BLaER1 (cell line): ENCODE measurements around the gene VWA7.

Experiments
- H3K27ac ChIP-seq: shearing (Covaris generic); formaldehyde crosslinking; 2 replicates; pipeline ENCODE4 v1.8.1; 2022
- H3K27me3 ChIP-seq: shearing (Covaris generic); formaldehyde crosslinking; 2 replicates; pipeline ENCODE4 v1.8.1; 2022
- H3K36me3 ChIP-seq: shearing (Covaris generic); formaldehyde crosslinking; 2 replicates; pipeline ENCODE4 v1.8.1; 2022
- H3K4me1 ChIP-seq: shearing (Covaris generic); formaldehyde crosslinking; 2 replicates; pipeline ENCODE4 v1.8.1; 2022
- H3K4me2 ChIP-seq: shearing (Covaris generic); formaldehyde crosslinking; 2 replicates; pipeline ENCODE4 v1.8.1; 2022
- H3K4me3 ChIP-seq: shearing (Covaris generic); formaldehyde crosslinking; 2 replicates; pipeline ENCODE4 v1.8.1; 2022
- H3K9ac ChIP-seq: shearing (Covaris generic); formaldehyde crosslinking; 2 replicates; pipeline ENCODE4 v1.8.1; 2022
- H3K9me3 ChIP-seq: shearing (Covaris generic); formaldehyde crosslinking; 2 replicates; pipeline ENCODE4 v1.8.1; 2022
- H4K20me1 ChIP-seq: shearing (Covaris generic); formaldehyde crosslinking; 2 replicates; pipeline ENCODE4 v1.8.1; 2022
- Cebpa-rat ChIP-seq: shearing (Covaris generic); IDR thresholded peaks from 2 replicates; pipeline ENCODE4 v1.8.1; 2022

The VWA7 gene

GRCh38 chr6:31750411-31751022, 26.6 kb downstream of the VWA7 start:
- Histone ChIP-seq H3K36me3 (peaks cover 63% of the 10 kb centered on the region), H3K27ac (no peak overlapping the region)
- no peak for TF ChIP-seq Cebpa-rat

GRCh38 chr6:31749301-31750036, 27.7 kb downstream of the VWA7 start:
- no peak for TF ChIP-seq Cebpa-rat
- Histone ChIP-seq H3K27me3 (no peaks in the 10 kb centered on the region), H3K27ac (no peak overlapping the region), H4K20me1 (no peaks in the 10 kb centered on the region), H3K4me3 (no peak overlapping the region), H3K9me3 (no peaks in the 10 kb centered on the region), H3K4me2 (no peak overlapping the region), H3K36me3 (peaks cover 70% of the 10 kb centered on the region), H3K9ac (no peak overlapping the region), H3K4me1 (peaks cover 8% of the 10 kb centered on the region)

More at GRCh38 chr6:31750411-31751022, 26.6 kb downstream of the VWA7 start:
- Histone ChIP-seq H3K4me3 (no peak overlapping the region), H3K27me3 (no peaks in the 10 kb centered on the region), H3K9ac (no peak overlapping the region), H3K4me2 (no peak overlapping the region), H3K9me3 (no peaks in the 10 kb centered on the region), H4K20me1 (no peaks in the 10 kb centered on the region), H3K4me1 (no peaks in the 10 kb centered on the region)

GRCh38 chr6:31744422-31744821, 32.7 kb downstream of the VWA7 start:
- peaks cover 77% of the 10 kb centered on the region for H3K36me3 ChIP-seq
- H3K9me3 ChIP-seq = no peaks in the 10 kb centered on the region
- H3K27ac ChIP-seq = peak overlapping the region; percentile 36
- peak overlapping the region; percentile 36 for H3K4me2 ChIP-seq
- no peaks in the 10 kb centered on the region for H4K20me1 ChIP-seq
- H3K27me3 ChIP-seq = no peaks in the 10 kb centered on the region
- H3K4me3 ChIP-seq = no peak overlapping the region
- peaks cover 41% of the 10 kb centered on the region for H3K4me1 ChIP-seq
- no peak for TF ChIP-seq Cebpa-rat
- H3K9ac ChIP-seq = peak overlapping the region; percentile 25

GRCh38 chr6:31742894-31743293, 34.2 kb downstream of the VWA7 start:
- Histone ChIP-seq H3K27ac (no peak overlapping the region), H3K9ac (no peak overlapping the region), H3K36me3 (peaks cover 64% of the 10 kb centered on the region), H3K27me3 (no peaks in the 10 kb centered on the region), H4K20me1 (no peaks in the 10 kb centered on the region), H3K4me2 (no peak overlapping the region), H3K4me3 (no peak overlapping the region), H3K4me1 (peaks cover 53% of the 10 kb centered on the region), H3K9me3 (no peaks in the 10 kb centered on the region)
- TF ChIP-seq Cebpa-rat = no peak

- H3K9me3 ChIP-seq = no peaks in the 10 kb centered on the region
- peak overlapping the region; percentile 98 for H3K4me2 ChIP-seq
- H3K4me1 ChIP-seq = peaks cover 63% of the 10 kb centered on the region
- H3K36me3 ChIP-seq = peaks cover 53% of the 10 kb centered on the region
- no peaks in the 10 kb centered on the region for H4K20me1 ChIP-seq
- H3K27me3 ChIP-seq = no peaks in the 10 kb centered on the region
- no peak overlapping the region for H3K9ac ChIP-seq
- no peak for TF ChIP-seq Cebpa-rat
- peak overlapping the region; percentile 96; the same call in 1 of the 2 replicates for H3K27ac ChIP-seq
- no peak overlapping the region for H3K4me3 ChIP-seq
Observed at GRCh38 chr6:31741815-31742214, 35.3 kb downstream of the VWA7 start.

- Histone ChIP-seq H3K27ac (peak overlapping the region; percentile 96), H4K20me1 (no peaks in the 10 kb centered on the region)
Observed at GRCh38 chr6:31740397-31741223, 36.5 kb downstream of the VWA7 start.

GRCh38 chr6:31739639-31740396, 37.3 kb downstream of the VWA7 start, which contains the start of gene MSH5:
TSS of gene MSH5 (plus strand) at chr6:31740005. CDS start at chr6:31740467, 462 bp downstream.
- Histone ChIP-seq H3K4me1 (peaks cover 62% of the 10 kb centered on the region), H3K4me3 (peak within 1 kb of the TSS; percentile 89), H3K27me3 (no peaks in the 10 kb centered on the region), H3K4me2 (peak within 1 kb of the TSS; percentile 98), H3K36me3 (peaks cover 36% of the 10 kb centered on the region), H3K9me3 (no peaks in the 10 kb centered on the region), H3K27ac (peak within 1 kb of the TSS; percentile 99), H4K20me1 (no peaks in the 10 kb centered on the region; the same call in 1 of the 2 replicates), H3K9ac (peak within 1 kb of the TSS; percentile 97)
- TF ChIP-seq Cebpa-rat = no peak

More at GRCh38 chr6:31740397-31741223, 36.5 kb downstream of the VWA7 start:
- peak overlapping the region; percentile 98 for H3K4me2 ChIP-seq
- peaks cover 41% of the 10 kb centered on the region for H3K36me3 ChIP-seq
- H3K9ac ChIP-seq = peak overlapping the region; percentile 97
- peaks cover 66% of the 10 kb centered on the region for H3K4me1 ChIP-seq
- H3K27me3 ChIP-seq = no peaks in the 10 kb centered on the region
- no peak for TF ChIP-seq Cebpa-rat
- H3K9me3 ChIP-seq = no peaks in the 10 kb centered on the region
- H3K4me3 ChIP-seq = peak overlapping the region; percentile 89

- Histone ChIP-seq H4K20me1 (peaks cover 15% of the 10 kb centered on the region), H3K27ac (peak overlapping the region; percentile 99), H3K4me3 (peak overlapping the region; percentile 89), H3K4me1 (peaks cover 63% of the 10 kb centered on the region), H3K9ac (peak overlapping the region; percentile 97), H3K4me2 (peak overlapping the region; percentile 98), H3K36me3 (peaks cover 34% of the 10 kb centered on the region), H3K27me3 (no peaks in the 10 kb centered on the region), H3K9me3 (no peaks in the 10 kb centered on the region)
- no peak for TF ChIP-seq Cebpa-rat
Observed at GRCh38 chr6:31737991-31738979, 38.8 kb downstream of the VWA7 start.
